ENCODE results near the gene DRGX. TPM values are rescaled to one million over a fixed set of nuclear protein-coding genes. Genes with fewer than 3 reads are reported as not detected.

Gene DRGX
- total and polyA plus RNA-seq, 10 of the 15 experiments (the other 5 are each of a cell fraction or from before 2014, with no cell fraction given): not detected

- TF ChIP-seq PBX3 (IDR thresholded peaks at IDR 0.05; ENCODE audit: insufficient replicate concordance, low read depth, low read length) (no peak), CREM (IDR thresholded peaks at IDR 0.05; ENCODE audit: low read depth) (no peak)
These were observed 51.0 kb downstream of the DRGX start (continued) for GRCh38 chr10:49344840-49345239.

DNA sequence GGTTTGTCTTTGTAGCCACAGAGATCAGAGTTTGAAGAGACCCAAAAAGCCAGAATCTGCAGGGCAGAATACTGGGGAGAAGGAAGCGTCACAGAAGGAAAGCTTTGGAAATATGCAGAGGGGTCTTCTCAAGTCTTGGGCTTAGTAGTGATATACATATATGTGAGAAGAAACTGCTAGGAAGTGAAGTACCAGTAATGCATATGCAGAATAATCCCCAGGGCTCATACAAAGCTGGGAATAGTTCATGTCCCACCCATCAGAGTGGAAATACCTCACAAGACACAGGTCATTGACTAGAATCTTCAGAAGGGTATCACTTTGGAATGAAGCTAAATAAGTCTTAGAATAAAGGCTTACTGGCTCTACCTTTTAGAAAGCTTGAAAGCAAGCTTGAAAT lies 57.3 kb downstream of the DRGX start:
- no peak overlapping the region for H3K27ac ChIP-seq (ENCODE audit: control insufficient read depth, insufficient read depth)
- H3K4me3 ChIP-seq: no peak overlapping the region
- SMC1A ChIA-PET (ENCODE audit: uncharacterized antibody, unreplicated experiment): interaction anchor here (1.4 kb wide), 1 partner anchor 69 kb away, joined by 3 read pairs; no protein-coding TSS in a partner anchor
- H3K79me2 ChIP-seq (ENCODE audit: control insufficient read depth, insufficient read depth, low read length): no peaks in the 10 kb centered on the region
- no peak overlapping the region for H3K9ac ChIP-seq (ENCODE audit: control insufficient read depth, insufficient read depth, low read length)
- WGBS (ENCODE audit: insufficient coverage, insufficient replicate concordance, low lambda C conversion rate, missing lambda C conversion rate): 43% methylated on average over 1 of the region's 1 CpG
- DNase-seq (ENCODE audit: low read depth, low spot score) (no peak), FAIRE-seq (no peak), ATAC-seq (no peak)
- H3K4me1 ChIP-seq (ENCODE audit: control insufficient read depth, insufficient read depth, low read length): no peaks in the 10 kb centered on the region
- in situ Hi-C loops (cut with MboI): no loop called here
- TF ChIP-seq POU2F2 (IDR thresholded peaks at IDR 0.05; ENCODE audit: borderline replicate concordance, low read depth, low read length): no peak
- TF ChIP-seq EED (IDR thresholded peaks at IDR 0.05; ENCODE audit: low read depth): no peak
- no peak for TF ChIP-seq NRF1 (conservative IDR thresholded peaks at IDR 0.05; ENCODE audit: low read depth, low read length)
- TF ChIP-seq NFYA (IDR thresholded peaks at IDR 0.05; ENCODE audit: borderline replicate concordance, low read depth, low read length): no peak
- no peak for TF ChIP-seq YBX1 (IDR thresholded peaks at IDR 0.05)
- TF ChIP-seq RB1 (IDR thresholded peaks at IDR 0.05; ENCODE audit: borderline replicate concordance): no peak
- TF ChIP-seq, protein P1, sequence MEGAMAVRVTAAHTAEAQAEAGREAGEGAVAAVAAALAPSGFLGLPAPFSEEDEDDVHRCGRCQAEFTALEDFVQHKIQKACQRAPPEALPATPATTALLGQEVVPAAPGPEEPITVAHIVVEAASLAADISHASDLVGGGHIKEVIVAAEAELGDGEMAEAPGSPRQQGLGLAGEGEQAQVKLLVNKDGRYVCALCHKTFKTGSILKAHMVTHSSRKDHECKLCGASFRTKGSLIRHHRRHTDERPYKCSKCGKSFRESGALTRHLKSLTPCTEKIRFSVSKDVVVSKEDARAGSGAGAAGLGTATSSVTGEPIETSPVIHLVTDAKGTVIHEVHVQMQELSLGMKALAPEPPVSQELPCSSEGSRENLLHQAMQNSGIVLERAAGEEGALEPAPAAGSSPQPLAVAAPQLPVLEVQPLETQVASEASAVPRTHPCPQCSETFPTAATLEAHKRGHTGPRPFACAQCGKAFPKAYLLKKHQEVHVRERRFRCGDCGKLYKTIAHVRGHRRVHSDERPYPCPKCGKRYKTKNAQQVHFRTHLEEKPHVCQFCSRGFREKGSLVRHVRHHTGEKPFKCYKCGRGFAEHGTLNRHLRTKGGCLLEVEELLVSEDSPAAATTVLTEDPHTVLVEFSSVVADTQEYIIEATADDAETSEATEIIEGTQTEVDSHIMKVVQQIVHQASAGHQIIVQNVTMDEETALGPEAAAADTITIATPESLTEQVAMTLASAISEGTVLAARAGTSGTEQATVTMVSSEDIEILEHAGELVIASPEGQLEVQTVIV (IDR thresholded peaks at IDR 0.05; ENCODE audit: borderline replicate concordance, partially characterized antibody): no peak
- no peak for TF ChIP-seq TCF7 (IDR thresholded peaks at IDR 0.05; ENCODE audit: borderline replicate concordance)
- no peak for TF ChIP-seq ZNF24 (IDR thresholded peaks at IDR 0.05)
- no peak for TF ChIP-seq FOS (IDR thresholded peaks at IDR 0.05; ENCODE audit: borderline replicate concordance, extremely low read depth, insufficient read length)
- TF ChIP-seq TAF1 (IDR thresholded peaks at IDR 0.05; ENCODE audit: borderline replicate concordance, low read depth, low read length): no peak
- no peak for TF ChIP-seq CHD2 (IDR thresholded peaks at IDR 0.05; ENCODE audit: borderline replicate concordance, low read depth, low read length)
- no peak for TF ChIP-seq BRCA1 (IDR thresholded peaks at IDR 0.05; ENCODE audit: low read depth, low read length)
- no peak for TF ChIP-seq MTA3 (IDR thresholded peaks at IDR 0.05; ENCODE audit: borderline replicate concordance, low read length)
- no peak for TF ChIP-seq ZNF384 (IDR thresholded peaks at IDR 0.05; ENCODE audit: borderline replicate concordance, low read depth, low read length)
- TF ChIP-seq ZZZ3 (IDR thresholded peaks at IDR 0.05; ENCODE audit: control insufficient read depth, insufficient read length, low read depth): no peak
- no peak for TF ChIP-seq CBFB (IDR thresholded peaks at IDR 0.05; ENCODE audit: low read depth)
- intact Hi-C loops (cut with micrococcal nuclease; ENCODE audit: unreplicated experiment): no loop called here
- no peak overlapping the region for H3K4me2 ChIP-seq (ENCODE audit: control insufficient read depth, insufficient read depth)
- H3K36me3 ChIP-seq (ENCODE audit: control insufficient read depth in 2 of 2, insufficient read depth in 2 of 2, low read length in 1 of 2): no peaks in the 10 kb centered on the region
- no peak overlapping the region for H2AFZ ChIP-seq (ENCODE audit: control insufficient read depth, low read depth, low read length)
- H4K20me1 ChIP-seq (ENCODE audit: control insufficient read depth, insufficient read depth): no peaks in the 10 kb centered on the region
- POLR2A ChIA-PET: no interaction called here
- no TSS peak for BruUV-seq (replicated peaks)
- CTCF ChIA-PET: interaction anchor here (0.8 to 1.3 kb wide), 3 partner anchors 14 to 180 kb away, joined by 3 to 5 read pairs (median 3); no protein-coding TSS in a partner anchor
- H3K27me3 ChIP-seq (replicated peaks in 1 of 2; ENCODE audit: control insufficient read depth in 2 of 2, insufficient read depth in 2 of 2, low read length in 1 of 2): no peaks in the 10 kb centered on the region
- RAD21 ChIA-PET (ENCODE audit: unreplicated experiment): no interaction called here
- H3K9me3 ChIP-seq (replicated peaks; ENCODE audit: control insufficient read depth, insufficient read depth, low read length): peaks cover 2% of the 10 kb centered on the region; the same call in 2 of the 3 replicates

Measured in GM12878 (cell line).